Esophagus squamous epithelium (tissue), 5 donors: ENCODE data around the gene NFKB1. TPM values are rescaled to one million over a fixed set of nuclear protein-coding genes. Genes with fewer than 3 reads are reported as not detected.

ENCODE experiments used
- DNase-seq: peaks from one replicate; lab custom pipeline; 2025; lab: John Stamatoyannopoulos, UW
- H3K27ac ChIP-seq, 4 donors: fragments of 200-600 bp; sonication (generic); one replicate each; pipeline ENCODE4 v1.5.1; 2016 to 2019; ENCODE audit warnings: mild to moderate bottlenecking in 1 of 4
- H3K27me3 ChIP-seq, 4 donors: fragments of 200-600 bp; sonication (generic); 1 replicate in 3 of 4; 2 replicates in 1 of 4; pipeline versions ENCODE4 v1.5.1 to v1.6.0; 2017 to 2021; ENCODE audit warnings: antibody characterized with exemption in 1 of 4
- H3K36me3 ChIP-seq, 3 donors: fragments of 200-600 bp; sonication (generic); one replicate each; pipeline ENCODE4 v1.5.1; 2016 to 2019
- H3K4me1 ChIP-seq, 3 donors: fragments of 200-600 bp; sonication (generic); one replicate each; pipeline ENCODE4 v1.5.1; 2017 to 2019
- H3K4me3 ChIP-seq, 4 donors: fragments of 200-600 bp; sonication (generic); 1 replicate in 3 of 4; 2 replicates in 1 of 4; pipeline ENCODE4 v1.5.1; 2016 to 2019; ENCODE audit warnings: mild to moderate bottlenecking in 2 of 4, moderate library complexity in 1 of 4
- H3K9me3 ChIP-seq, 3 donors: fragments of 200-600 bp; sonication (generic); one replicate each; pipeline ENCODE4 v1.5.1; 2016 to 2019
- POLR2A ChIP-seq, 4 donors: fragments of 450-650 bp; IDR thresholded peaks; one replicate each; pipeline ENCODE4 v1.6.1; 2017; ENCODE audit warnings: antibody characterized with exemption in 4 of 4, mild to moderate bottlenecking in 4 of 4, moderate library complexity in 3 of 4
- whole genome bisulfite sequencing, 2 donors: methylation state at CpG; one replicate each; pipeline ENCODE4 v1.1.5; 2018; 5-methylcytosine and 5-hydroxymethylcytosine counted together
- intact Hi-C: fragments of 100-400 bp; cut with DNase I; formaldehyde crosslinking; loops from one replicate; pipeline ENCODE4 v1.15.0; 2022
- total RNA-seq, 4 donors: library from RNA; depleted of rRNA; stranded (reverse); fragments of >200 nt; gene quantifications; one replicate each; pipeline ENCODE4 v1.1.0, GENCODE V29; 2016
- TF ChIP-seq, protein P1 (sequence below), 6 experiments: fragments of 450-650 bp in 4 of 6; fragments of 200-600 bp in 2 of 6; sonication (generic) in 2 of 6; IDR thresholded peaks; one replicate each; pipeline ENCODE4 v1.5.1; 2016 to 2019; ENCODE audit warnings: antibody characterized with exemption in 6 of 6, mild to moderate bottlenecking in 4 of 6, moderate library complexity in 4 of 6
- donor health status: DM: yes; HTN: yes; CAD: no.

Gene NFKB1
- total RNA-seq, 4 donors from 2014 or later = 33.5 to 47.5 (median 41.4) TPM

GRCh38 chr4:102610007-102610406 is 108.8 kb downstream of the NFKB1 start:
- intact Hi-C loops = no loop called here
- DNase-seq = no peak
- Histone ChIP-seq H3K4me3 (no peak overlapping the region), H3K27ac (no peak overlapping the region), H3K9me3 (no peaks in the 10 kb centered on the region), H3K27me3 (no peaks in the 10 kb centered on the region), H3K36me3 (peaks cover 21 to 99% (median 23%) of the 10 kb centered on the region in 3 donors), H3K4me1 (peaks cover 0 to 25% (median 6%) of the 10 kb centered on the region in 3 donors)
- TF ChIP-seq, protein P1, sequence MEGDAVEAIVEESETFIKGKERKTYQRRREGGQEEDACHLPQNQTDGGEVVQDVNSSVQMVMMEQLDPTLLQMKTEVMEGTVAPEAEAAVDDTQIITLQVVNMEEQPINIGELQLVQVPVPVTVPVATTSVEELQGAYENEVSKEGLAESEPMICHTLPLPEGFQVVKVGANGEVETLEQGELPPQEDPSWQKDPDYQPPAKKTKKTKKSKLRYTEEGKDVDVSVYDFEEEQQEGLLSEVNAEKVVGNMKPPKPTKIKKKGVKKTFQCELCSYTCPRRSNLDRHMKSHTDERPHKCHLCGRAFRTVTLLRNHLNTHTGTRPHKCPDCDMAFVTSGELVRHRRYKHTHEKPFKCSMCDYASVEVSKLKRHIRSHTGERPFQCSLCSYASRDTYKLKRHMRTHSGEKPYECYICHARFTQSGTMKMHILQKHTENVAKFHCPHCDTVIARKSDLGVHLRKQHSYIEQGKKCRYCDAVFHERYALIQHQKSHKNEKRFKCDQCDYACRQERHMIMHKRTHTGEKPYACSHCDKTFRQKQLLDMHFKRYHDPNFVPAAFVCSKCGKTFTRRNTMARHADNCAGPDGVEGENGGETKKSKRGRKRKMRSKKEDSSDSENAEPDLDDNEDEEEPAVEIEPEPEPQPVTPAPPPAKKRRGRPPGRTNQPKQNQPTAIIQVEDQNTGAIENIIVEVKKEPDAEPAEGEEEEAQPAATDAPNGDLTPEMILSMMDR (IDR thresholded peaks at IDR 0.05) = peak in 1 of 6 experiments; percentile 25
- TF ChIP-seq POLR2A (IDR thresholded peaks at IDR 0.05) = no peak

DNA sequence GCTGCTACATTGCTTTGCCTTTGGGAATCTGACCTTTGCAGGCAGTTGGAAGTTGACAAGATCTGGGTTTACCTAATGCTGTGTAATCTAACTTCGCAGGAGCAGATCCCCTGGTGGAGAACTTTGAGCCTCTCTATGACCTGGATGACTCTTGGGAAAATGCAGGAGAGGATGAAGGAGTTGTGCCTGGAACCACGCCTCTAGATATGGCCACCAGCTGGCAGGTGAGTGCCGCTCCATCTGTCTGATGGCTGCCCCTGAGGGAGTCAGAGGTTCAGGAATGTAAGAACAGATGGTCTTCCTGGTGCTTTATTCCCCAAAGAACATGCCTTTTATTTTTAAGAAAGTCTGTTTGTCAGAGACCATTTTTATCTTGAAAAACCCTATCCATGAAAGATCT is 109.3 kb downstream of the NFKB1 start:
- 92 to 100% methylated on average over 3 of the region's 3 CpGs for WGBS, 2 donors
- peaks cover 21 to 99% (median 23%) of the 10 kb centered on the region in 3 donors for H3K36me3 ChIP-seq
- no peaks in the 10 kb centered on the region for H3K27me3 ChIP-seq
- H3K4me1 ChIP-seq = peaks cover 0 to 25% (median 6%) of the 10 kb centered on the region in 3 donors
- intact Hi-C loops = no loop called here
- H3K27ac ChIP-seq = no peak overlapping the region
- no peak for TF ChIP-seq POLR2A (IDR thresholded peaks at IDR 0.05)
- TF ChIP-seq, protein P1 (IDR thresholded peaks at IDR 0.05) = no peak
- no peak for DNase-seq
- no peaks in the 10 kb centered on the region for H3K9me3 ChIP-seq
- no peak overlapping the region for H3K4me3 ChIP-seq

GRCh38 chr4:102612210-102612609 is 111.1 kb downstream of the NFKB1 start:
- H3K36me3 ChIP-seq = peaks cover 16 to 100% (median 27%) of the 10 kb centered on the region in 3 donors
- H3K4me1 ChIP-seq = peaks cover 0 to 25% (median 6%) of the 10 kb centered on the region in 3 donors
- no peak overlapping the region for H3K4me3 ChIP-seq
- WGBS, 2 donors = 28 to 42% methylated on average over 2 of the region's 2 CpGs
- no peaks in the 10 kb centered on the region for H3K27me3 ChIP-seq
- no peak for DNase-seq
- peak overlapping the region; percentile 52 to 83 (median 76) for H3K27ac ChIP-seq
- H3K9me3 ChIP-seq = no peaks in the 10 kb centered on the region
- TF ChIP-seq, protein P1 (IDR thresholded peaks at IDR 0.05) = no peak
- TF ChIP-seq POLR2A (IDR thresholded peaks at IDR 0.05) = no peak
- intact Hi-C loops = no loop called here

GRCh38 chr4:102612824-102613366 is 111.7 kb downstream of the NFKB1 start:
- TF ChIP-seq, protein P1 (IDR thresholded peaks at IDR 0.05) = no peak
- no peak for TF ChIP-seq POLR2A (IDR thresholded peaks at IDR 0.05)
- Histone ChIP-seq H3K9me3 (no peaks in the 10 kb centered on the region), H3K27me3 (no peaks in the 10 kb centered on the region), H3K4me1 (peaks cover 0 to 25% (median 6%) of the 10 kb centered on the region in 3 donors), H3K27ac (peak overlapping the region; percentile 52 to 83 (median 76)), H3K36me3 (peaks cover 12 to 97% (median 24%) of the 10 kb centered on the region in 3 donors), H3K4me3 (no peak overlapping the region)
- intact Hi-C loops = no loop called here
- 28 to 37% methylated on average over 11 of the region's 11 CpGs for WGBS, 2 donors
- no peak for DNase-seq

DNA sequence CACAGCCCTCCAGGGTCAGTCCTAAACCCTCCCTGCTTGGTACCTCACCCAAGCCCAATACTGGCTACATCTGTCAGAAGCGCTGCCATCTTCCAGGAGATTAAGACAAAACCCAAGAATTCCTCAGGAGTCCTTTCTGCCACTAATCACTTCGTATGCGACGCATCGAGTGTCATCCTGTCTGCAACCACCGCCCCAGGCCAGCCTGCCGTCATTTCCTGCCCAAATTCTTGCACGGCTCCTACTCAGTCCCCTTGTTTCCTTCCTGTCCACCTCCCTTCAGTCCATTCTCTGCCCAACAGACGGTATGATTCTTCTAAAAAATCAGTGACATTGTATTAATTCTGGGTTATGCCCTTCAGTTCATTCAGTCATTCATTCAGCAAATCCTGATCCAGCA is 113.6 kb downstream of the NFKB1 start:
- H3K27me3 ChIP-seq = no peaks in the 10 kb centered on the region
- WGBS, 2 donors = 68 to 75% methylated on average over 9 of the region's 9 CpGs
- intact Hi-C loops = loop anchor here (5.0 kb wide), 1 partner anchor 392 kb away; no protein-coding TSS in a partner anchor
- H3K36me3 ChIP-seq = peaks cover 12 to 78% (median 24%) of the 10 kb centered on the region in 3 donors
- TF ChIP-seq POLR2A (IDR thresholded peaks at IDR 0.05) = no peak
- TF ChIP-seq, protein P1 (IDR thresholded peaks at IDR 0.05) = no peak
- DNase-seq = no peak
- peak overlapping the region in 1 of 4 donors; percentile 20 for H3K4me3 ChIP-seq
- peaks cover 0 to 25% (median 6%) of the 10 kb centered on the region in 3 donors for H3K4me1 ChIP-seq
- no peaks in the 10 kb centered on the region for H3K9me3 ChIP-seq
- H3K27ac ChIP-seq = peak overlapping the region in 2 of 4 donors; percentile 27 to 46
